ENCODE data around the gene NEO1. TPM values are rescaled to one million over a fixed set of nuclear protein-coding genes. Genes with fewer than 3 reads are reported as not detected.

NEO1 gene
- total and polyA plus RNA-seq, 2 experiments from 2014 or later = 39.1 to 64.0 TPM

GRCh38 chr15:73010154-73011152 is 41.8 kb upstream of the NEO1 start:
- Histone ChIP-seq H4K20me1 (ENCODE audit: insufficient read depth, poor library complexity, severe bottlenecking) (no peaks in the 10 kb centered on the region), H3K27ac (no peak overlapping the region), H3K4me2 (no peak overlapping the region), H3K9me3 (ENCODE audit: low read depth) (no peaks in the 10 kb centered on the region), H3K4me3 (no peak overlapping the region), H2AFZ (no peak overlapping the region), H3K27me3 (no peaks in the 10 kb centered on the region), H3K79me2 (no peaks in the 10 kb centered on the region), H3K36me3 (replicated peaks; ENCODE audit: insufficient read depth, low read depth) (no peaks in the 10 kb centered on the region), H3K4me1 (ENCODE audit: insufficient read depth) (no peaks in the 10 kb centered on the region), H3K9me2 (replicated peaks; ENCODE audit: insufficient read depth) (no peaks in the 10 kb centered on the region)
- TF ChIP-seq EZH2 (IDR thresholded peaks at IDR 0.05; ENCODE audit: borderline replicate concordance) = no peak
- no peak for TF ChIP-seq EZH2phosphoT487 (IDR thresholded peaks at IDR 0.05; ENCODE audit: low read depth, severe bottlenecking, unreplicated experiment)
- TF ChIP-seq CTCF (IDR thresholded peaks at IDR 0.05; ENCODE audit: poor library complexity) = no peak
- WGBS (ENCODE audit: low lambda C conversion rate, missing lambda C conversion rate) = 75% methylated on average over 10 of the region's 10 CpGs
- DNase-seq (ENCODE audit: low spot score) = no peak

- Histone ChIP-seq H3K9me2 (replicated peaks; ENCODE audit: insufficient read depth) (no peaks in the 10 kb centered on the region), H3K9me3 (ENCODE audit: low read depth) (no peaks in the 10 kb centered on the region), H2AFZ (no peak overlapping the region), H3K4me2 (no peak overlapping the region), H3K4me3 (no peak overlapping the region), H3K27ac (no peak overlapping the region), H4K20me1 (ENCODE audit: insufficient read depth, poor library complexity, severe bottlenecking) (no peaks in the 10 kb centered on the region), H3K4me1 (ENCODE audit: insufficient read depth) (no peaks in the 10 kb centered on the region), H3K27me3 (no peaks in the 10 kb centered on the region), H3K36me3 (replicated peaks; ENCODE audit: insufficient read depth, low read depth) (no peaks in the 10 kb centered on the region), H3K79me2 (no peaks in the 10 kb centered on the region)
- no peak for DNase-seq (ENCODE audit: low spot score)
- WGBS (ENCODE audit: low lambda C conversion rate, missing lambda C conversion rate) = 78% methylated on average over 1 of the region's 1 CpG
- TF ChIP-seq EZH2 (IDR thresholded peaks at IDR 0.05; ENCODE audit: borderline replicate concordance) (no peak), CTCF (IDR thresholded peaks at IDR 0.05; ENCODE audit: poor library complexity) (no peak), EZH2phosphoT487 (IDR thresholded peaks at IDR 0.05; ENCODE audit: low read depth, severe bottlenecking, unreplicated experiment) (no peak)
These were observed 37.4 kb upstream of the NEO1 start for GRCh38 chr15:73014904-73015303.

- DNase-seq (ENCODE audit: low spot score) = no peak
- TF ChIP-seq EZH2phosphoT487 (IDR thresholded peaks at IDR 0.05; ENCODE audit: low read depth, severe bottlenecking, unreplicated experiment) (no peak), EZH2 (IDR thresholded peaks at IDR 0.05; ENCODE audit: borderline replicate concordance) (no peak), CTCF (IDR thresholded peaks at IDR 0.05; ENCODE audit: poor library complexity) (no peak)
- H3K4me1 ChIP-seq (ENCODE audit: insufficient read depth) = no peaks in the 10 kb centered on the region
- H3K36me3 ChIP-seq (replicated peaks; ENCODE audit: insufficient read depth, low read depth) = no peaks in the 10 kb centered on the region
- WGBS (ENCODE audit: low lambda C conversion rate, missing lambda C conversion rate) = 93% methylated on average over 6 of the region's 6 CpGs
- H3K4me2 ChIP-seq = no peak overlapping the region
- H3K9me3 ChIP-seq (ENCODE audit: low read depth) = no peaks in the 10 kb centered on the region
- no peak overlapping the region for H3K27ac ChIP-seq
- H3K79me2 ChIP-seq = no peaks in the 10 kb centered on the region
- no peaks in the 10 kb centered on the region for H4K20me1 ChIP-seq (ENCODE audit: insufficient read depth, poor library complexity, severe bottlenecking)
- H2AFZ ChIP-seq = no peak overlapping the region
- no peaks in the 10 kb centered on the region for H3K9me2 ChIP-seq (replicated peaks; ENCODE audit: insufficient read depth)
- no peaks in the 10 kb centered on the region for H3K27me3 ChIP-seq
- no peak overlapping the region for H3K4me3 ChIP-seq
These were observed 36.8 kb upstream of the NEO1 start for GRCh38 chr15:73015493-73015892.

Measured in hepatocyte (in vitro differentiated cells).